Activated naive CD4-positive, alpha-beta T cell treated with anti-CD3 and anti-CD28 coated beads, Interleukin-2, amount 50 U/mL, for 72 hours (primary cell): Measurements from ENCODE around the gene KTN1. TPM values are rescaled to one million over a fixed set of nuclear protein-coding genes. Genes with fewer than 3 reads are reported as not detected.

Source experiments
- ATAC-seq, 2 donors: fragments of 150-1000 bp; cut with Tn5 transposase; 2 replicates each; pipeline ENCODE4 v1.10.0; 2021; ENCODE audit warnings: mild to moderate bottlenecking in 2 of 2, moderate library complexity in 2 of 2
- DNase-seq, 2 donors: peaks; one replicate each; pipeline ENCODE4 v3.0.0; 2021 to 2022; ENCODE audit warnings: low spot score in 2 of 2
- H3K27ac Mint-ChIP-seq, 2 donors: one replicate each; pipeline ENCODE4 v1.8.0; 2022; ENCODE audit warnings: mild to moderate bottlenecking in 2 of 2, mixed read lengths in 2 of 2
- H3K36me3 Mint-ChIP-seq, 2 donors: one replicate each; pipeline ENCODE4 v1.8.0; 2022; ENCODE audit warnings: mixed read lengths in 2 of 2
- H3K9me3 Mint-ChIP-seq, 2 donors: one replicate each; pipeline ENCODE4 v1.8.0; 2022; ENCODE audit warnings: mixed read lengths in 2 of 2
- total RNA-seq, 2 donors: library from RNA; stranded (reverse); gene quantifications; one replicate each; pipeline ENCODE4 v1.2.3, GENCODE V29; 2022

The KTN1 gene, protein sequence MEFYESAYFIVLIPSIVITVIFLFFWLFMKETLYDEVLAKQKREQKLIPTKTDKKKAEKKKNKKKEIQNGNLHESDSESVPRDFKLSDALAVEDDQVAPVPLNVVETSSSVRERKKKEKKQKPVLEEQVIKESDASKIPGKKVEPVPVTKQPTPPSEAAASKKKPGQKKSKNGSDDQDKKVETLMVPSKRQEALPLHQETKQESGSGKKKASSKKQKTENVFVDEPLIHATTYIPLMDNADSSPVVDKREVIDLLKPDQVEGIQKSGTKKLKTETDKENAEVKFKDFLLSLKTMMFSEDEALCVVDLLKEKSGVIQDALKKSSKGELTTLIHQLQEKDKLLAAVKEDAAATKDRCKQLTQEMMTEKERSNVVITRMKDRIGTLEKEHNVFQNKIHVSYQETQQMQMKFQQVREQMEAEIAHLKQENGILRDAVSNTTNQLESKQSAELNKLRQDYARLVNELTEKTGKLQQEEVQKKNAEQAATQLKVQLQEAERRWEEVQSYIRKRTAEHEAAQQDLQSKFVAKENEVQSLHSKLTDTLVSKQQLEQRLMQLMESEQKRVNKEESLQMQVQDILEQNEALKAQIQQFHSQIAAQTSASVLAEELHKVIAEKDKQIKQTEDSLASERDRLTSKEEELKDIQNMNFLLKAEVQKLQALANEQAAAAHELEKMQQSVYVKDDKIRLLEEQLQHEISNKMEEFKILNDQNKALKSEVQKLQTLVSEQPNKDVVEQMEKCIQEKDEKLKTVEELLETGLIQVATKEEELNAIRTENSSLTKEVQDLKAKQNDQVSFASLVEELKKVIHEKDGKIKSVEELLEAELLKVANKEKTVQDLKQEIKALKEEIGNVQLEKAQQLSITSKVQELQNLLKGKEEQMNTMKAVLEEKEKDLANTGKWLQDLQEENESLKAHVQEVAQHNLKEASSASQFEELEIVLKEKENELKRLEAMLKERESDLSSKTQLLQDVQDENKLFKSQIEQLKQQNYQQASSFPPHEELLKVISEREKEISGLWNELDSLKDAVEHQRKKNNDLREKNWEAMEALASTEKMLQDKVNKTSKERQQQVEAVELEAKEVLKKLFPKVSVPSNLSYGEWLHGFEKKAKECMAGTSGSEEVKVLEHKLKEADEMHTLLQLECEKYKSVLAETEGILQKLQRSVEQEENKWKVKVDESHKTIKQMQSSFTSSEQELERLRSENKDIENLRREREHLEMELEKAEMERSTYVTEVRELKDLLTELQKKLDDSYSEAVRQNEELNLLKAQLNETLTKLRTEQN (N-terminal part only)
- 100 to 1,000 TPM in 1 of 2 donors, 10 to 100 TPM in 1; 83.9 to 109 TPM for total RNA-seq

DNA sequence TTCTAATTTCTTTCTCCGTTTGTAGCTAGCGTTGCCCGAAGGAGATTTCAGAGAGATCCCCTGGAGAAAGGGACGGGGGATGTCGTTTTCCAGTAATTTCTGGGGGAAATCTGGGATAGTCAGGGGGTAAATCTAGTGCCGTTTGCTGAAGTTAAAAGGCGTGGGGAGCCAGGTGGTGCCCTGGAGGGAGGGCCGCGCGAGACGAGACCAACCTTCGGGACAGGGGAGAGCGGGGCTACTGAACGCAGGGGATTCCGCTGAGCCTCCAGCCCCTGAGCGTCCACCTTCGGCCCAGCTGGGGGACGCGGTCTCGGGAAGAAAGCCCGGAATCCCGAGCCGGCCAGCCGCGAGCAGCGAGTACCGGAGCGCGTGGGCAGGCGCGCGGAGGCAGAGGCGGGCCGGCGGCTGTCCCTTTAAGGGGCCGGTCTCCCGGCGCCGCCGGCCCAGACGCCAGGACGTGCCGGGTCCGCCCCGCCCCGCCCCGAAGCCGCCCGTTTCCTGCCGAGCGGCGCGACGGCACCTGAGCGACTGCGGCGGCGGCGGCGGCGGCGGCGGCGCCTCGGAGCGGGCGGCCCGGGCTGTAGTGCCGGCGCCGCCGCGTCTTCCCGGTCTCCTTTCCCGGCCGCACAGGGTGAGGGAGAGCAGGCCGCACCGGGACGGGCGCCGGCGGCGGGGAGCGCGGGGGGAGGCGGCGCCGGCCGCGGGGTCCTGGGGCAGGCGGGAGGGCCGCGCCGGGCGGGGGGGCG, at the start of gene KTN1:
Gene KTN1, plus strand, starts transcription at position 484 of the 746 bp plus-strand sequence. CDS start 31,842 bp downstream, outside the sequence.
- peak within 1 kb of the TSS; percentile 95 for H3K27ac Mint-ChIP-seq
- ATAC-seq (peak; percentile 88 to 92), DNase-seq (peak; percentile 83 to 85)
- H3K9me3 Mint-ChIP-seq: no peaks in the 10 kb centered on the region
- peaks cover 0 to 7% of the 10 kb centered on the region in 2 donors for H3K36me3 Mint-ChIP-seq

DNA sequence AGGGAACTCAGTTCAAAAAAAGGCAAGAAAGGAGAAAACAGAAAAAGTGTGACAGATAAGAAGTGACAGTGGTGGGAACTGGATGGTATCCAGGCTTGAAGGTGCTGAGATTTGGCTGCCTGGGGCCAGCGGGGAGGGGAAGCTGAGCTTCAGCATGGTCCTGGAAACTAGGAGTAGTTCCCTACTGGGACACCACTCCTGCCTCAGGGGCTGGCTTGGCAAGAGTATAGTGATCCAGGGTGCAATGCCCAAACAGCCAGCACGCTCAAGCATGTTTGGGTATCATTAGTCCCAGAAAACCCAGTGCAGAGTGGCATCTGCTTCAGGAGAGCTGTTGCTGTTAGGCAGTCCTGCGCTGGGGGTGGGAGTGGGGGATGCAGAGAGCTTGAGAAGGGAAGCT, 49.5 kb upstream of the KTN1 start:
- ATAC-seq: no peak
- Mint-ChIP-seq H3K9me3 (no peaks in the 10 kb centered on the region), H3K27ac (no peak overlapping the region), H3K36me3 (no peaks in the 10 kb centered on the region)
- DNase-seq: no peak

DNA sequence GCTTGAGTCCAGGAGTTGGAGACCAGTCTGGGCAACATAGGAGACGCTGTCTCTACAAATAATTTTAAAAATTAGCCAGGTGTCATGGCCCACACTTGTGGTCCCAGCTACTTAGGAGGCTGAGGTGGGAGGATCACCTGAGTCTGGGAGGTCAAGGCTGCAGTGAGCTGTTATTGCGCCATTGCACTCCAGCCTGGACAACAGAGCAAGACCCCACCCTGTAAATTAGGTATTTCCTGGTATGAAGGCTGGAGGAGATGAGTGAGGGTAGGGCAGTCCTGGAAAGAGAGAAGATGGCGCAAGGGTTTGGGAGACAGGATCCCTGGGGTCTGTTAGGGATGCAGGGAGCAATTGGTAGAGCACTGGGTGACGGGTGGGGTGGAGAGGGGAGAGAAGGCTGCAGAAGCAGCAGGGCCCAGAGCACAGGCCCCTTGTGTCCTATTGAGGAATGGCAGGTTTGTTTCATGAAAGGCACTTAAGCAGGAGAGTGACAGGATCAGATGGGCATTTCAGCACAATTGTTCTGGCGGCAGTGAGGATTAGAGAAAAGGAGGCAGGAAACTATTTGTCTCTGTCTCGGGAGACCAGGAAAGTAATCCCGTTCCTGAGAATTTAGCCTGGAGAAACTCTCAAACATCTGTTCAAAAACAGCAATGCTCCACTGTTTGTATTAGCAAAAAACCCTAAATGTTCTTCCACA, 47.2 kb upstream of the KTN1 start:
- H3K9me3 Mint-ChIP-seq: peaks cover 0 to 5% of the 10 kb centered on the region in 2 donors
- ATAC-seq (no peak), DNase-seq (no peak)
- H3K36me3 Mint-ChIP-seq: peaks cover 0 to 8% of the 10 kb centered on the region in 2 donors
- H3K27ac Mint-ChIP-seq: no peak overlapping the region

DNA sequence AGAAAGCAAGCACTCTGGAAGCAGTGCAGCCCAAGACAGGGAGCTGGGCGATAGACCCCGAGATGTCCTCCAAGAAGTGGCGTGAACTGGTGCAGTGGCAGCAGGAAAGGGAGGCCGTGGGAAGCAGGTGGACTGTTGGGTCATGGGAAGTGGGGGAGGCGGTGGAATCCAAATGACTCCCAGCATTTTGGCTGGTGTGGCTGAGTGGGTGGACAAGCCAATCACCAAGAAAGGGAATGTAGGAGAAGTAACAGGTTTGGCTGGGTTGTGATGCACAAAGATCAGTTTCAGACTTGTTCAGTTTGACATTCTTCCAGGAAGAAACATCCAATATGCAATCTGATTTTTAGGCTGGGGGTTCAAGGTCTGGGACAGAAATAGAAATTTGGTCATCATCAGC, 46.0 kb upstream of the KTN1 start:
- DNase-seq (no peak), ATAC-seq (no peak)
- Mint-ChIP-seq H3K36me3 (peaks cover 0 to 8% of the 10 kb centered on the region in 2 donors), H3K9me3 (peaks cover 0 to 5% of the 10 kb centered on the region in 2 donors), H3K27ac (peak overlapping the region in 1 of 2 donors; percentile 30)

DNA sequence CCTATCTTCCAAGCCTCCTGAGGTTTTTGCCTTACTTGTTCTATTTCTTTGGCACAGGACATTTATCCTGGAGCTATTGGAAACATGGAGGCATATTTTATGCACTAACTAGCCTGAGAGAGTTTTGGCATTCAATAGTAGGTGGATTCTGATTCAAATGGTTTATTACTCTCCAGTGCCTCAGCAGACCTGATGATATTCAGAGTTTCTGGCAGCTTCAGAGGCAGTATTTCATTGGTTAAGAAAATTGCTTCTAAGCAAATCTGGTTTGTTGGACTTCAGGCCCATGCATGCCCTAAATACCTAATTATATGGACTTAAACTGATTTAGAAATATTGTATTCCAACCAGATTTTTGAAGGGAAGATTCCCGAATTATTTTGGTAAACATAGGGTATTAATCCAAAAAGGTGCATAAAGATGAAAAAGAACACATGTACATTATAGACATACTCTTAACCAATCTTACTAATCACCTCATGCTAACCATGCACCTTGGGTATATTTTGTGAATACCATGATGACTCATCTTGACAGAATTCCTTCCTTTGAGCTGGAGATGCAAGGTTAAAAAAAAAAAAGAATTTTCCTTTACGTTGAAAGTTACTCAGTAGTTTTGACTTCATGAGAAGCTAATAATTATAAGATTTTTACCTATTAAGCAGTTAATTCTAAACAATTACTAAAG, 44.3 kb upstream of the KTN1 start:
- Mint-ChIP-seq H3K36me3 (peaks cover 0 to 8% of the 10 kb centered on the region in 2 donors), H3K9me3 (peaks cover 0 to 5% of the 10 kb centered on the region in 2 donors), H3K27ac (no peak overlapping the region)
- no peak for DNase-seq
- ATAC-seq: no peak

DNA sequence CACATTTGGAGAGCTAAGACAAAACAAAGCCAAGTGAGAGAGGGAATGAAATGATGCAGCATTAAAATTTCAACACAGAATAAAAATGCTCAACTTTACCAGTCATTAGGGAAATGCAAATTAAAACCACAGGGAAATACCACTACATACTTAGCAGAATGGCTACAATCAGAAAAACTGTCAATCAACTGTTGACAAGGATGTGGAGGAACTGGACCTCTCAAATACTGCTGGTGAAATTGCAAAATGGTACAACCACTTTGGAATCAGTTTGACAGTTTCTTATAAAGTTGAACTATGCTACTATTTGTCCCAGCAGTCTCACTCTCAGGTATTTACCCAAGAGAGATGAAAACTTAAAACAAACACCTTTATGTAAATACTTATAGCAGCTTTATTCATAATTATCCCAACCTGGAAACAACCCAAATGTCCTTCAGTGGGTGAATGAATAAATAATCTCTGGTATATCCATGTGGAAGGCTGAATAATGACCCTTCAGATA, 43.8 kb upstream of the KTN1 start:
- Mint-ChIP-seq H3K27ac (no peak overlapping the region), H3K36me3 (peaks cover 0 to 8% of the 10 kb centered on the region in 2 donors), H3K9me3 (peaks cover 0 to 5% of the 10 kb centered on the region in 2 donors)
- ATAC-seq (no peak), DNase-seq (no peak)

DNA sequence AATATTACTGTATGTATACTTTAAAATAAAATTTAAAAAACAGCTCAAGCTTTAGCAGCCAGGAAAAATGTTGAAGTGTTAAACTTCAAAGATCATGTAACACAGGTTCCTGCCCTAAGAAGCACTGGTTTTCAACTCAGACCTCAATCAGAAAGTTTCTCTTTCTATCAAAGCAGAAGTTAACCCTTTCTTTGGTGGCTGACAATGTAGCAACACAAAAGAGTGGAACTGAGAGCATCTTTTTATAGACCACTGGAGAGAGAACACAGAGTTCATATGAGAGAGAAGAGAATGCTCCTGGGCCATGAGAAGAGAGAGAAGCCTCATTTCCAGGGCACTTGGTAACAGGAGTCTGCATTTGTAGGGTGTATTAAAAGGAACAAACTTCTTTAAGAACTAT, 42.2 kb upstream of the KTN1 start:
- no peak for DNase-seq
- H3K9me3 Mint-ChIP-seq: peaks cover 0 to 5% of the 10 kb centered on the region in 2 donors
- peaks cover 0 to 8% of the 10 kb centered on the region in 2 donors for H3K36me3 Mint-ChIP-seq
- no peak for ATAC-seq
- no peak overlapping the region for H3K27ac Mint-ChIP-seq

DNA sequence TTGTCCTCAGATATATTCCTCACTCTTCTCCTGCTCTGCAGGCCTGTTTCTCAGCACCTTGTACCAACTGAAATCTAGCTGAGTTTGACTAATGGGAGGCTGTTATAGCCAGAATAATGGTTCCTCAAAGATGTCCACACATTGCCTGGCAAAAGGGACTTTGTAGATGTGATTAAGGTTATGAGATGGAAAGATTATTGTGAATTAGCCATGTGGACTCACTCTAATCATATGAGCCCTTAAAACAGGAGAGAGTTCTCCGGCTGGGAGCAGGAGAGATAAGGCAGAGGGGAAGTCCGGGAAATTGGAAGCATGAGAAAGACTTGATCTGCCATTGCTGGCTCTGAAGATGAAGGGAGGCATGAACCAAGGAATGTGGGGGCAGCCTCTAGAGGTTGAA, 40.0 kb upstream of the KTN1 start:
- H3K27ac Mint-ChIP-seq: no peak overlapping the region
- H3K36me3 Mint-ChIP-seq: peaks cover 0 to 8% of the 10 kb centered on the region in 2 donors
- peaks cover 0 to 5% of the 10 kb centered on the region in 2 donors for H3K9me3 Mint-ChIP-seq

DNA sequence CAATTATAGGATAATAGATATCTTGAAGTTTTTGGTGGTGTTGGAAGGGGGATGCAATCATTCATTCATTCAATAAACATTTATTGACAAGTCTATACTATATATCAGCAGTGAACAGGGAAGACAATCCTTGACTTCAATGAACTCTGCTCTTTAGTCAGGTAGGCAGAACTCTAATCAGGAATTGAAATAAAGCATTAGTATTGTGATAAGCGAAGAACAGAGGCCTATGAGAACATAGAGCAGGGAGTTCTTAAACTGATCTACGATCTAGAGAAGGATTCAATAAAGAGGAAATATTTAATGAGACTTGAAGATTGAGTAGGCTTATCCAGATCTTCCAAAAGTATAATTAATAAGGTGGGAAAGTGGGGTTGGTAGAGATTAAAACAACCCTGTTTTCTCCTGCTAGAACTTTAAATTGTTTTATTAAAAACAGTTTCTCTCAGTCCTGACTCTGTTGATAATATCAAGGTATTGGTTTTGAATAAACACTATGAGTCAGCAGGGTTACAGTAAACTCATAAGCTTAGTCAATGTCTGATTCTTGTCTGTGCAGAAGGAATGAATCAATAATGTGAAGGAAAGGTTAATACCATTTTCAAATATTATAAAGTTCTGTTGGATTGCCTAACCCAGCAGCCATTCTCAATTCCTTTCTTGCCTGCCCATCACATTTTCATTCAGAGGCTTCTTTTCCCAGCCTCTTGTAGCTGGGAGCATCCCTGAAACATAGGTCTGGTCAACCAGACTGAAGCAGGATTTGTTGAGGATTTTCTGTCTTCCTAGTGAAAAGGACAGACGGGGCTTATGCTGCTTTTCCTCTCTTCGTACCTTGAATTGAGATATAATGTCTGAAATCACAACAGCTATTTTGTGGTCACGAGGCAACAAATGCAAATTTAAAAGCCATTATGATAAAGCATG, 38.9 kb upstream of the KTN1 start:
- no peak for ATAC-seq

More for the DNA sequence above, 40.0 kb upstream of the KTN1 start:
- no peak for DNase-seq
- no peak for ATAC-seq

DNA sequence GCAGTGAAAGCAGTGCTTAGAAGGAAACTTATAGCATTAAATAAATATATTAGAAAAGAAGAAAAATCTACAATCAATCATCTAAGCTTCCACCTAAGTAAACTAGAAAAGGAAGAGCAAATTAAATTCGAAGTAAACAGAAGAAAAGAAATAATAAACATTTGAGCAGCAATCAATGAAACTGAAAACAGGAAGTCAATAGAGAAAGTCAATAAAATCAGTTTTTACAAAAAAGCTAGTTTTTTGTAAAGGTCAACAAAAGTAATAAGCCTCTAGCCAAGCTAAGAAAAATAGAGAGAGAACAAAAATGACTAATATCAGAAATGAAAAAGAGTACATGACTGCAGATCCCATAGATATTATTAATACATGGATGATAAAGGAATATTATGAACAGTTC, 34.2 kb upstream of the KTN1 start:
- no peak for ATAC-seq
- DNase-seq: no peak
- H3K9me3 Mint-ChIP-seq: no peaks in the 10 kb centered on the region
- no peaks in the 10 kb centered on the region for H3K36me3 Mint-ChIP-seq
- no peak overlapping the region for H3K27ac Mint-ChIP-seq

More for the DNA sequence above, 38.9 kb upstream of the KTN1 start:
- no peak for DNase-seq
- Mint-ChIP-seq H3K27ac (no peak overlapping the region), H3K9me3 (peaks cover 0 to 5% of the 10 kb centered on the region in 2 donors), H3K36me3 (peaks cover 0 to 8% of the 10 kb centered on the region in 2 donors)

DNA sequence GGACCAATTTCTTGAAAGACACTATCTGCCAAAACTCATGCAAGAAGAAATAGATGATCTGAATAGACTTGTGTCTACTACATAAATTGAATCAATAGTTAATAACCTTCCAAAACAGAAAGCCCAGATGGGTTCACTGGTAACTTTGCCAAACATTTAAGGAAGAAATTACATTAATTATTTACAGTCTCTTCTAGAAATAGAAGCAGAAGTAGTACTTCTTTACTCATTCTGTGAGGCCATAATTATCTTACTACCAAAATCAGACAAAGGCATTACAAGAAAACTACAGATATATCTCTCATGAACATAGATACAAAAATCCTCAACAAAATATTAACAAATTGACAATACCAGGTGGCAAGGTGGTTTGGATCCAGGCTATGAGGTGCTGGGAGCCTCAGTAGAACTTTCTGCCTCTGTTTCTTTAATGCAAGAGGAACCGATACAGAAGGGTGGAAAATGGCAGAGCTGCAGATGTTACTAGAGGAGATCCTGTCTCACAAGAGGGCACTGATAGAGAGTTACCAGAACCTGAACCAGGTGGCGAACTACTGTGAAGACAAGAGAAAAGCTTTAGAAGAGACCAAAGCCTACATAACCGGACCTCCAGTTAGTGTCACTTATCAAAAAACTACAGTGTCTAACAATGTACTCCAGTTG, 33.7 kb upstream of the KTN1 start:
- H3K36me3 Mint-ChIP-seq: no peaks in the 10 kb centered on the region
- ATAC-seq (no peak), DNase-seq (no peak)
- H3K27ac Mint-ChIP-seq: peak overlapping the region in 1 of 2 donors; percentile 5
- H3K9me3 Mint-ChIP-seq: no peaks in the 10 kb centered on the region

DNA sequence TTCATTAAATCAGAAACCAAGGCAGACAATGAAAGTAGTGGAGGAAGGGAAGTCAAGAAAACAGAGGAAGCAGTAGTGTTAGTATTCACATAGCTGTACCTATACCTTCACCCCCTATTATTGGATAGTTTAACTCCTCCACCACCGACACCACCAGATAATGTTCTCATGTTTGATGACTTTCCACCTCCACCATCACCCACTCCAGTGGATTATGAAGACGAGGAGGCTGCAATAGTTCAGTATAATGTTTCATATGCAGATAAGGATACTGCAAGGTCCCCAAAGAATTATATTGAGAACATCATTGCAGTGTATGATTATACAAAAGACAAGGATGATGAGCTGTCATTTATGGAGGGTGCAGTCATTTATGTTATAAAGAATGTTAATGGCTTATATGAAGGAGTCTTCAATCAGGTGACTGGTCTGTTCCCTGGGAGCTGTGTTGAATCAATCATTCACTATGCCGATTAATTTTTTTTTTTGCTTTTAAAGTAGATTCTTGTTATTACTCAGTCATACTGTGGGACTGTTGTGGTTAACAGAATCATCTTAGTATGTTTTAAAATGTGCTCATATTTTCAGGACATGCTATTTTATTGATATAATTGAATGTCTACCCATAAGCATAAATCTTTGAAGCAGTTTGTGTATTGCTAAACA, 32.2 kb upstream of the KTN1 start:
- Mint-ChIP-seq H3K36me3 (no peaks in the 10 kb centered on the region), H3K27ac (no peak overlapping the region), H3K9me3 (no peaks in the 10 kb centered on the region)
- ATAC-seq (peak in 1 of 2 donors; percentile 24), DNase-seq (no peak)

DNA sequence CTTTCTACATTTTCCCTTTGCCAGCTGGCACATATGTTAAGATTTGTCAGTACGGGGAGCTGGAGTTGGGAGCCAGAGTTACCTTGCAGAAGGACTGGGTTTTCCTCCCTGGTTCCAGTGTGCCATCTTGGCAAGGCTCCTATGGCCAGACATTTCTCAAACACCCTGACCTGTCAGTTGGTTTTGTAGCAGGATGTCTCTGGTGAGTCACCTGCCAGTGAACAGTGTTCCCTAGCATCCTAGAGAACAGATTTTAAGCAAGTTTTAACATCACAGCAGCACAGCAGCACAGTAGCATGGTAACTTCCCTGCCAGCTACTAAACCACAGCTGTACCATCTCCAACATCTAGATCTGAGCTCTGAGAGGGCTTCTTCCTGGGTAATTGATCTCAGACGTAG, 26.2 kb upstream of the KTN1 start:
- no peak for ATAC-seq
- DNase-seq: no peak
- H3K27ac Mint-ChIP-seq: no peak overlapping the region
- peaks cover 0 to 13% of the 10 kb centered on the region in 2 donors for H3K36me3 Mint-ChIP-seq
- peaks cover 0 to 4% of the 10 kb centered on the region in 2 donors for H3K9me3 Mint-ChIP-seq
